HG03565 (cell line): ENCODE measurements around the gene TNPO1.
"Not testable (repeated sequence)": the region's sequence is repeated elsewhere in the genome, so short reads cannot be mapped to it uniquely, and the experiment has no call there.

ENCODE experiments used
- ATAC-seq: cut with Tn5 transposase; IDR thresholded peaks from one replicate; pipeline ENCODE4 v1.9.1; 2021; ENCODE audit warnings: mild to moderate bottlenecking, moderate library complexity; ENCODE audit not compliant: unreplicated experiment

TNPO1 gene

DNA sequence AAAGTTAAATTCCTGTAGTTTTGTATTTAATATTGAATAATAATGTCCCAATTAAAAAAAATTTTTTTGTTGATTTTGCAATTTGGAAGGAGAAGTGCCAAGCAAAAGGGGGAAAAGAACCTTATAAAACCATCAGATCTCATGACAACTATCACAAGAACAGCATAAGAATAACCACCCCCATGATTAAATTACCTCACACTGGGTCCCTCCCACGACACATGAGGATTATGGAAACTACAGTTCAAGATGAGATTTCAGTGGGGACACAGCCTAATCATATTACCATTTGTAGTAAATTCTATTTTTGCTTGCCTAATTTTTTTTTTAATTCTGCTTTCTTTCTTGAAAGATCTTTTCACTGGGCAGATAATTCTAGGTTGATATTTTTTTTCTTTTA lies 106.0 kb downstream of the TNPO1 start:
- ATAC-seq = no peak

- no peak for ATAC-seq
Observed at GRCh38 chr5:72925336-72926010, 109.0 kb downstream of the TNPO1 start.

DNA sequence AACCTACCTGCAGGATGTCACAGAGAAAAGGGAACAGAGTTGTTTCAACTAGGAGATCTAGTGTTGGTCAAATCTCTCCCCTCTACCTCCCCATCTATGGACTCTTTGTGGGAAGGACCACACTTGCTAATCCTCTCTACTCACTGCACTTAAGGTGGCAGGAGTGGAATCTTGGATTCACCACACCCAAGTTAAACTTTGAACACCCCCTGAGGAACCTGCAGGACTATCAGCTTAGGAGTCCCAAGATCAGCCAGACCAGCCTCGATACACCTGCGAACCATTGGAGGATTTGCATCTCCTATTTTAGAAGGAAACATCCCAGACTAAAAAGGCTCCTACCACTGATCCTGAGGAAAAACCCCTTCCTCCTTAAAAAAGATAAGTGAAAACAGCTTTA lies 116.2 kb downstream of the TNPO1 start:
- not testable (repeated sequence) for ATAC-seq

DNA sequence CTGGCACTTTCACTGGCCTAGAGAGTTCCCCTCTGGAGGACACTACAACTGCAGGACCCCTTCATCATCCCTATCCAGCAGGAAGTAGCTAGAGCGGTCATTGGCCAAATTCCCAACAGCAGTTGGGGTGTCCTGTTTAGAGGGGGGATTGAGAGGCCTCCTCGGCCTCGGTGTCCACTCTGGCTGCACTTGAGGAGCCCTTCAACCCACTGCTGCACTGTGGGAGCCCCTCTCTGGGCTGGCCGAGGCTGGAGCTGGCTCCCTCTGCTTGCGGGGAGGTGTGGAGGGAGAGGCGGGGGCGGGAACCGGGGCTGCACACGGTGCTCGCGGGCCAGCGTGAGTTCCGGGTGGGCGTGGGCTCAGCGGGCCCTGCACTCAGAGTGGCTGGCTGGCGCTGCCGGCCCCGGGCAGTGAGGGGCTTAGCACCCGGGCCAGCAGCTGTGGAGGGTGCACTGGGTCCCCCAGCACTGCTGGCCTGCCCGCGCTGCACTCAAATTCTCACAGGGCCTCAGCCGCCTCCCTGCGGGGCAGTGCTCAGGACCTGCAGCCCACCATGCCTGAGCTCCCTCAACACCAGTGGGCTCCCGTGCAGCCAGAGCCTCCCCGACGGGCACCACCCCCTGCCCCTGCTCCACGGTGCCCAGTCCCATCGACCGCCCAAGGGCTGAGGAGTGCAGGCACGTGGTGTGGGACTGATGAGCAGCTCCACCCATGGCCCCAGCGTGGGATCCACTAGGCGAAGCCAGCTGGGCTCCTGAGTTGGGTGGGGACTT lies 118.7 kb downstream of the TNPO1 start:
- ATAC-seq = not testable (repeated sequence)

- no peak for ATAC-seq
Observed at GRCh38 chr5:72936893-72937292, 120.4 kb downstream of the TNPO1 start.

GRCh38 chr5:72937517-72938061 lies 121.1 kb downstream of the TNPO1 start:
- ATAC-seq = no peak

- ATAC-seq = no peak
Observed at GRCh38 chr5:72938206-72938605, 121.7 kb downstream of the TNPO1 start.

DNA sequence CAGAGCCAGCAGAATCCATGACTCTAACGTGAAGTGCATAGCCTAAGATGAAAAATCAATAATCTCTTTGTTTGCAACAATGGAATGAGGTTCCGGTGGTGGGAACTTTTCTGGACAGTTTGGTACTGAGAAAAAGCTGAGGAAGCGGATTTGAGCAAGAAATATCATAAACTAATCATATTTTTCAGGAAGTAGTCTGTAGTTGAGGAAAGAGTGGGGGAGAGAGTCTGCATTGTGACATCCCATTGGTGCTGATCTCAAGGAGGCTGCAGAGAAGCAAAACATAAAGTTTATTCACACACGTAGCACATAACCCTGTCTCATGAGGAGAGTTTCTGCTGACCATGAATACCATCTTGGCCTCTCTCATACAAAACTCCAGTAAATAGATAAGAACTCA lies 123.6 kb downstream of the TNPO1 start:
- ATAC-seq = no peak

GRCh38 chr5:72943307-72943706 lies 126.8 kb downstream of the TNPO1 start:
- ATAC-seq = no peak

DNA sequence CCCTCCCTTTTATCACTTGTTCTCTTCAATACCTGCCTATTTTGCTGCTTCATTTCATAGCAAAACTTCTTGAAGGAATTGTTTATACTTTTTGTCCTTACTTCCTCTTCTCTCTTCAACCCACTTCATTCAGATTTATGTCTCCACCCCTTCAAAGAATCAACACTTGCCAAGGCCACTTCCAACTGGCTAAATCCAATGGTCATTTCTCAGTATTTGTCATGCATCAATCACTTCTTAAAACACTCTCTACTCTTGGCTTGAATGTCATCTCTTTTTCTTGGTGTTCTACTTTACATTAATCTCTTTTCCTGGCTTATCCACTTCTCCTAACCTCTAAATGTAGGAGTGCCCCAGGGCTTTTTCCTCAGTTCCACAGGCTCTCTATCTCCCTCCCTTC lies 131.0 kb downstream of the TNPO1 start:
- ATAC-seq = no peak

- no peak for ATAC-seq
Observed at GRCh38 chr5:72949481-72949880, 133.0 kb downstream of the TNPO1 start.

GRCh38 chr5:72951671-72952468 lies 135.4 kb downstream of the TNPO1 start:
- ATAC-seq = no peak

- no peak for ATAC-seq
Observed at GRCh38 chr5:72954389-72954788, 137.9 kb downstream of the TNPO1 start.

GRCh38 chr5:72955143-72955767 lies 138.8 kb downstream of the TNPO1 start:
- peak; percentile 9 for ATAC-seq

GRCh38 chr5:72955768-72956323 lies 139.4 kb downstream of the TNPO1 start, which contains the start of gene FCHO2:
TSS of gene FCHO2 (plus strand) at chr5:72956041. CDS start at chr5:72956097, 56 bp downstream.
- peak; percentile 85 for ATAC-seq

- ATAC-seq = peak; percentile 23
Observed at GRCh38 chr5:72956324-72957140, 140.1 kb downstream of the TNPO1 start.

GRCh38 chr5:72957337-72957736 lies 140.9 kb downstream of the TNPO1 start:
- no peak for ATAC-seq

- no peak for ATAC-seq
Observed at GRCh38 chr5:72959257-72959656, 142.8 kb downstream of the TNPO1 start.
